Measurements from ENCODE around the gene MITF.

- TF ChIP-seq CTCF (IDR thresholded peaks at IDR 0.05; ENCODE audit: insufficient read depth, low read length): no peak
- no peak for TF ChIP-seq POLR2AphosphoS5 (IDR thresholded peaks at IDR 0.05; ENCODE audit: low read depth)
- TF ChIP-seq GABPA (IDR thresholded peaks at IDR 0.05; ENCODE audit: low read depth): no peak
Measured at GRCh38 chr3:69998759-69999139, 259.5 kb downstream of the MITF start.
